GM18498 (cell line): Measurements from ENCODE around the gene LARGE1.
"Not testable (repeated sequence)": the region's sequence is repeated elsewhere in the genome, so short reads cannot be mapped to it uniquely, and the experiment has no call there.

ENCODE experiments used
- ATAC-seq: cut with Tn5 transposase; IDR thresholded peaks from one replicate; pipeline ENCODE4 v1.9.1; 2021; ENCODE audit warnings: mild to moderate bottlenecking, moderate library complexity; ENCODE audit not compliant: unreplicated experiment

Gene LARGE1

DNA sequence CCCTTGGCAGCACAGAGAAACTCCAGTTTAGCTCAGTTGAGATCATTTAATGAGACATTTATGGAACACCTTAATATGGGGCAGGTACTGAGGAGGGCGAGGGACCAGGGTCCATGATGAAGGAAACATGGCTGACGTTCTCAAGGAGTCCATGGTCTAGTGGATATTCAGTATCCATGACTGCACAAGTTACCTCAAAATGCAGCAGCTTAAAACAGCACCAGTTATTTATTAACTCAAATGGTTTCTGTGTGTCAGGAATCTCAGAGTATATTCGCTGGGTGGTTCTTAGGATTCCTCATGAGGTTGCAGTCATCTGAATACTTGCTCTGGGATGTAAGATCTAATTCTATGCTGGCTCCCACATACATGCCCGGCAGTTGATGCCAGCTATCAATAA lies 346.8 kb downstream of the LARGE1 start:
- no peak for ATAC-seq

DNA sequence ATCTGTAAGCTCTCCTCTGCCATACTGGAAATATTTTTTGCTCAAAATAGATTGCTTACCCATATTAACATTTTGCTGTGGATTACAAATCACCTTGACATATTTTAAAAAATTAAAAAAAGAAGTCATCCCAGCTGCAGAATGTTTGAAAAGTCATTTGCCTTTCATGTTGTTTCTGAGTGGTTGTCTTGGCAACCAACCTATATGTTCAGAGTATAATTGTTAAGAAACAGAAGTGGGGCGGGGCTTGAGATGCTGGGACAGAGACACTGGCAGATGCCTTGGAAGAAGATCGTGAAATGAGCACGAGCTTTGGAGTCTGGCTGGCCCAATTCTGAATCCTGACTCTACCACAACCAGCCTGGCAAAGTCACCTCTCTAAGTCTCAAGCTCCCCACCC lies 348.2 kb downstream of the LARGE1 start:
- no peak for ATAC-seq

DNA sequence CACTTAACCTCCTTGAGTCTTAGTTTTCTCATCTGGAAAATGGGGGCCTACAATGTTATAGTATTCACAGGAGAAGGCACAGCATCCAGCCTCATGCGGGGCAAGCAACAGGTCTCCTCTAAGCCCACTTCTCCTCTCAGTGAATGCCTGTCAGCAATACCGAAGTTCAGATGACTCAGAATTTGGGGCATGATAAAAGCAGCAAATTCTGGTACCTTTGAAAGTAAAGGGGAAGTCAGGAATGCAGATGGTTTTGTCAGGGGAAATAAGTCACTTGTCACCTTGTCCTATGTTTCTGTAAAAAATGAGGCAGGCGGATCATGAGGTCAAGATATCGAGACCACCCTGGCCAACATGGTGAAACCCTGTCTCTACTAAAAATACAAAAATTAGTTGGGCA lies 350.2 kb downstream of the LARGE1 start:
- ATAC-seq = no peak

DNA sequence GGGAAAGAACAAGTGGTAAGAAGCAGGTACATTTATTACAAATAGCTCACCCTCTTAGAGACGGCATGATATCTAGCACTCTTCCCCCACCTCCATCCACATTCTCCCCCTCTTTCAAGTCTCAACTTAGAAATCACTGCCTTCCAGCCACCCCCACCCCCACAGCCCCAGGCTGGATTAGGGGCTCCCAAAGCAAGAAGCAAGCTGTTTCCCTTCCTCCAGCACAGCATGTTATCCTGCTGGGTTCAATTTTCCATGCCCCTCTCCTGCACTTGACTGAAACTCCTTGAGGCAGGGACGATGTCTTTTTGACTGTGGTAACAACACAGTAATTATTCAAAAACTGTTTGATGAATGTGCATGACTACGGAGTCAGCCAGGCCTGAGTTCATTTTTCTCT lies 350.7 kb downstream of the LARGE1 start:
- ATAC-seq = no peak

DNA sequence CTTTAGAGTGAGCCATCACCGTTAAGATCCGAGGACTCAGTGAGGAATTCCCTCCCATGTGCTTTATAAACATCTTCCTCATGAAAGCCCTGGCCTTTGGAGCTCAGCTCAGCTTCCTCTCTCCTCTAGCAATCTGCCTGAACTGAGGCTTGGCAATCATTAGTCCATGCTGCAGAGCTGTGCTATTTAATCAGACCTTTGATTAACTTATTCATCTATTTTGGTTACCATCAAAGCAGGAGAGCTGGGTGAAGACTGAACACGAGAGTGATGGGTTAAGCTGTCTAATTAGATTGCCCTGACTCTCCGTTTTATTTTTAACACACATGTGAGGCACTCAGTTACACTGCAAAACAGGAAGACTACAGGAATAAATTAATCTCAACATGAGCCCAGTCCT lies 351.3 kb downstream of the LARGE1 start:
- ATAC-seq = no peak

DNA sequence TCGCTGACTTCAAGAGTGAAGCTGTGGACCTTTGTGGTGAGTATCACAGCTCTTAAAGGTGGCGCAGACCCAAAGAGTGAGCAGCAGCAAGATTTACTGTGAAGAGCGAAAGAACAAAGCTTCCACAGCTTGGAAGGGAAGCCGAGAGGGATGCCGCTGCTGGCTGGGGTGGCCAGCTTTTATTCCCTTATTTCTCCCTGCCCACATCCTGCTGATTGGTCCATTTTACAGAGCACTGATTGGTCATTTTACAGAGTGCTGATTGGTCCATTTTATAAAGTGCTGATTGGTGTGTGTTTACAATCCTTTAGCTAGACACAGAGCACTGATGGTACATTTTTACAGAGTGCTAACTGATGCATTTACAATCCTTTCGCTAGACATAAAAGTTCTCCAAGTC lies 353.8 kb downstream of the LARGE1 start:
- ATAC-seq = not testable (repeated sequence)

DNA sequence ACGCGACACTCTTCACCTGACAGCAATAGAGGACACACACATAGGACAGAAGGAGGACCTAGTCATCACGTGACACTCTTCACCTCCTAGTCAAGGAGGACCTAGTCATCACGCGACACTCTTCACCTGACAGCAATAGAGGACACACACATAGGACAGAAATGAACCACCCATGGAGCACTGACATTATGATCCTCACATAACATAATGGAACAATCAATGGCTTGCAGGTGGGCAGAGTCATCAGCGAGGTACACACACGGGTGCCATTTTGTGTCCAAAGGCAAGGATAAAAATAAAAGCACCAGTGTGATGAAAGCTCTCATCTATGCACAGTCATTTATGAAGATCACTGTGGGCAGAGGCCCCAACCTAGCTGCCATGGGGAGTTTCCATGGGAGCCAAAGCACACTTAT lies 354.7 kb downstream of the LARGE1 start:
- ATAC-seq = no peak

DNA sequence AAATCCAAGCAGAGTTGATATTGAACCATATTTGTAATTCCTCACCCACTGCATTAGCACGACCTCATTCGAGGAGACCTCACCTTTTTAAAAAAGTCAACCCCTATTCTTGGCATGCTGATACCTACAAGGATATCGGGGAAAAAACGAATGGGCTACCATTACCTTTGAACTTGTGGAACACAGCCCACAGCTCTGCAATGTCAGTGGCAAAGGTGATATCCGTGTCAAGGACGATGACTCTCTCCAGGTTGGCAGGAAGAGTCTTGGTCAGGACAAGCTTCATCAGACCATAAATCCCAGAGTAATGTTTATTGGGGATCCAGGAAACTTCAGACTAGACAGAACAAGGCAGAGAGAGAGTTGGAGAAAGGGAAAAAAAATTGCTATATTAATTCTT lies 355.6 kb downstream of the LARGE1 start:
- ATAC-seq = no peak

DNA sequence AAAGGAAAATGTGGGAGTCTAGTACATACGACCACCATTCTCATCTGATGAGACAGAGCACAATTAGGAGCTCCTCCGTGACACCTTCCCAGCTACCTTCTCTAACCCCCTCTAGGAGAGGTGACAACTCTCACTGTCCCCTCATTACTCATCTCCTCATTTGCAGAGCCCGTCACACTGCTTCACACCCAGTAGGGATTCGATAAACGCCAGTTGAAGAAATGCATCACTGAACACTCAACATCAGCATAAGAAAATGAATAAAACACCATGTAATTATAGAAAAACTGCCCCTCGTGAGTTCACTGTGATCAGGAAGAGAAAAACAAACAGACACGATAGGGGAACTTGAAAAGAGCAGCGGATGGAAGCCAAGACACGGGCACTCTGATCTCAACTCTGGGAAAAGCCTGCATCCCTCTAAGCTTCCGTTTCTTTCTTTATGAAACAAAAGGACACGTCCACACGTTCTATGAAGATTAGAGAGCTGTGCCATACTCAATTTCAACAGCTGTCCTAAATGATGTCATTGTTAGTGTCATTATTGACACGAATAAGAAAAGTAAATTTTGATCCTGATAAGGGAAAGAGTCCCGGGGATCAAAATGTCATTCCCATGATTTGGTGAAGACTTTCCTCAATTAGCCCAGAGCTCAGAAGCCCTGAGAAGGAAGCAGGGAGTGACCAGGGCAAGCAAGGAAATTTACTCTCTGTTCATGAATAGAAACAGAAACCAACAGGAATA lies 356.9 kb downstream of the LARGE1 start:
- no peak for ATAC-seq

DNA sequence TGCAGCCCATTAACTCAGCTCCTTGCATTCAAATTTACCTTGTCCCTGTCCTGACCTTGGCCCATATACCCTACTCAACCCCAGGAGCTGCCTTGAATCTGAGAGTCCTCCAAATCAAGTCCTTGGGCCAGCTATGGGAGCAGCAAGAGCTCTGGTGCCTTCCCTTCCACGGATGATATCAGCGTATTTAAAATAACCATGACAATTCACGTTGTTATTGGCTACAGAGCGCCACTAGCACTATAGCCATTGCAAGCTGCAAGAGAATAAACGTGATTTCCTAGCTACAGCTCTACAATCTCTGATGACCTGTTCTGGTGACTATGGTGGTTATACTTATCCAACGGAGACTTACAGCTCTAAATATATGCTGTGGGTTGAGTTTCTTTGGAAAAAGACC lies 357.8 kb downstream of the LARGE1 start:
- no peak for ATAC-seq

DNA sequence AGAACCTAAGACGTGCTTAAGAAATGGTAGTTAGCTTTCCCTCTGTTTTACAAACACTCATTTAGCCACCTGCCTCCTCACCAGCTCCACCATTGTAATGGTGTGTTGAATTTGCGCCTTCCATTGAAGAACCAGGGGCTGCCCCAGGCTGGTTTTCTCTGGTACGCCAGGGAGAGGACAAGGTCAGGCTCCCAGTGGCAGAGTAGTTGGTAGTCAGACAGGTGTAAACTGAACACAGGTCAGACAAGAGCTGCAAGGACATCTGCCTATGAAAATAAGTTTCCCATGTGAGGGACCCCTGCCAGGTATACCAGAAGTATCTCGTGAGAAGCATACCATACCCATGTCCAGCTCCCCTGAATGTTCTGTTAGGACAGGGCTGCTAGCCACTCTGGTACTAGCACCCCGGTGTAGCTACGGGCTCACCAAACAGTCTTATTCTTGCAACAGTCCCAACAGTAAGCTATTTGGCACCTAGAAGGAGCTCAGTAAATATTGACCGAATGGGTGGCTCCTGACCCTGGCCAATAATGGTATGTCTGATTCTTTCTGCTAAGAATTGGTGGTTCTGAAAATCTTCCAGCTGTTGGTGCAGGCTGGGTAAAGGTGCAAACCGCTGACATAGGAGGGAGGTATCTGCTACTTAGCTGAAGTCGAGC lies 359.0 kb downstream of the LARGE1 start:
- no peak for ATAC-seq

DNA sequence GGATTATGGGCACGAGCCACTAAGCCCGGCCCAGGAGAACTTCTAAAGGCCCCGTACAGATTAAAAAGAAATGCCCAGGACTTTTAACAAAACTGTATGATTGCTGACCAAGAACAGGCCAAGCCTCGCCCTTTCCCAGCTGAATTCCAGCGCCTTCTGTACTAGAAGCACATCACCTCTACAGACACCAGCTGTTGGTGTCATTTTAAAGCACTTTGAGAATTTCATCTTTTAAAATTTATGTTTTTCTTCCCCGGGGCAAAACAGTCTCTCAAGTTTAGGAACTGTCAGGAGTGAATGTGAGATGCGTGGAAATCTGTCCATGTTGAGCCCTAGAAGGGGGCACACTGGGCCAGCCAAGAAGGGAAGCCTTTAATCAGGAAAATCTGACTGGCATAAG lies 362.4 kb downstream of the LARGE1 start:
- ATAC-seq = no peak

DNA sequence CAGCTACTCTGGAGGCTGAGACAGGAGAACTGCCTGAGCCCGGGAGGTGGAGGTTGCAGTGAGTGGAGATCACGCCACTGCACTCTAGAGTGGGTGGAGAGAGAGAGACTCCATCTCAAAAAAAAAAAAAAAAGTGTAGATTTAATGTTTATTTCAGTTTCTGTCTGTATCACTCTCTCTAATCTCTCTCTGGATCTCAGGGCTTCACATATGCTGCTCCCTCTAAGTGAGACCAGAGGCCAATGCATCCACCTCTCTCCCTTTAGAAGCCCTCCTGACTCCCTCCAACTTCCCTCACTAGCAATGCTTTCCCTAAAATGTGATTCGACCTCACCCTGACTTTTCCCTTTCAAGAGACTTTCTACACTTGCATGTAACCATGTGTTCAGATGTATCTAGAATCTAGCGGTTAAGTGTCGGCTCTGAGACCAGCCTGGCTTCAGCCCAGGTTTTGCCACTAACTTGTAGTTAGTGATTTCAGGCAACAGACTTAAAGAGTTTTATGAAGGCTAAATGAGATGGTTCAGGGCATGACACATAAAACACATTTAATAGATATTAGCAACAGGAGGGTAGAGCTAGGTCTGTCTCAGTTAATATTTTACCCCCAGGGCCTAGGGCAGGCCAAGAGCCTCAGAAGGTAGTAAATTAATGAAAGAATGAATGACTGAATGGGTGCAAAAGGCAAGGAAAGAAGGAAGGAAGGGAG lies 364.3 kb downstream of the LARGE1 start:
- ATAC-seq = no peak

DNA sequence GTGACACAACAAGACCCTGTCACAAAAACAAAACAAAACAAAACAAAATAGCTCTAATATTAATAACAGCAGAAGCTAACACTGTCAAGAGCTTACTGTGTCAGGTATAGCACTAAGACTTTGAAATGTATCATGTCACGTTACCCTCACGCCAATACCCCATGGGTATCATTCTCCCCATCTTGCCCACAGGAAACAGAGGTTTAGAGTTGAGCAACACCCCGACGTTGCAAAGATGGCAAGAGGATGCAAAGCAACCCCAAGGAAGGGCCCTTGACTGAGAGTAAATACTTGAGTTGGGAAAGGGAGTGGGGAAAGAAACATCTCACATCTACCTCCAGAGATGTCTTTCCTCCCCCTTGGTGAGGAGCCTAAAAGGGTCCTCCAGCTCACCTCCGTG lies 366.8 kb downstream of the LARGE1 start:
- ATAC-seq = no peak

DNA sequence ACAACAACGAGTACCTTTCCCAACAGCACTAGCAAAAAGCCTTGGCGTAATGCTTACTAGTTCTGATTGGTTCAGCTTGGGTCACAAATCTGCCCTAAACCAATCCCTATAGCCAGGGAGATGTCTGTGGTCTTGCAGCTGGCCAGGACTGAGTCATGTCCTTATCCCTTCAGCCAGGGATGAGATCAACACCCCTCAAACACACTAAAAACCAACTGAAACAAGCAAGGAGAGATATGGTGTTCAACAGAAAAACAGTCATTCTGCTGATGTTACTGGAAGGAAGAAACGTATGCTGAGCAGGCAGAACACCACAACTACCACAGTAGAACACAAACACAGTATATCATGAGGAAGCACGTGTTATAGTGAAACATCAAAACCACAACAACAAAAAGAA lies 375.6 kb downstream of the LARGE1 start:
- no peak for ATAC-seq

DNA sequence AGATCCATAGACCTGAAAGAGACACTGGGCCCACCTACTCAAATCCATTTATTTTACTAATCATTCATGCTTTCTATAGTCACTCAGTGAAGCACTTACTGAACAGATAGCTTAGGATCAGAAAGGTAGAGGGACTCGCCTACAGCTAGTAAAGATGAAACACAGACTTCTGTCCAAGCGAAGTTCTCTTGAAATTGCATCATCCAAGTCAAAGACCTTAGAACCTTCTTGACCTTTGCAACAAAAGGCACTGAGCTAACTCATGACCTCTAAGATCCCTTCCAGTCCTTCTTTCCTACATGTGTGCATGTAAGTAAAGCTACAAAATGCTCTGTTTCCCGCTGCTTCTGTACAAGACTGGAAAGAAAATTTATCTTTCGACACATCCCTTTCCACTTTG lies 377.6 kb downstream of the LARGE1 start:
- no peak for ATAC-seq

DNA sequence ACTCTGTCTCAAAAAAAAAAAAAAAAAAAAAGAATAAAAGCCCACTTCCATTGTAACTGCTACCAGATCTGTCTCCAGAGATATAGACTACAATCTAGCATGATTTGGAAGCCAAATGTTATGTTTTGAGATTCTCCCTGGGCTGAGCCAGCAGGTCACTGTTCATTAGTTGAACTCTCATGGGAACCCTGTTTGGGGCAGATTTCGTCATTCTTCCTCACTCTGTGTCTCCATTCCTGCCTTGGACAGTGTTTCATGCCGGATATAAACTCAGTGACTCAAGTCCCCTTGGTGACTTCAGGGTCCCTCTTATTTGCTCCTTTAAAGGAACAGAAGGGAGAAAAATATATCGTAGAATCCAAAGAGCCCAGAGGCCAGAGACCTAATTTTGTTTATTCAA lies 378.1 kb downstream of the LARGE1 start:
- ATAC-seq = no peak

DNA sequence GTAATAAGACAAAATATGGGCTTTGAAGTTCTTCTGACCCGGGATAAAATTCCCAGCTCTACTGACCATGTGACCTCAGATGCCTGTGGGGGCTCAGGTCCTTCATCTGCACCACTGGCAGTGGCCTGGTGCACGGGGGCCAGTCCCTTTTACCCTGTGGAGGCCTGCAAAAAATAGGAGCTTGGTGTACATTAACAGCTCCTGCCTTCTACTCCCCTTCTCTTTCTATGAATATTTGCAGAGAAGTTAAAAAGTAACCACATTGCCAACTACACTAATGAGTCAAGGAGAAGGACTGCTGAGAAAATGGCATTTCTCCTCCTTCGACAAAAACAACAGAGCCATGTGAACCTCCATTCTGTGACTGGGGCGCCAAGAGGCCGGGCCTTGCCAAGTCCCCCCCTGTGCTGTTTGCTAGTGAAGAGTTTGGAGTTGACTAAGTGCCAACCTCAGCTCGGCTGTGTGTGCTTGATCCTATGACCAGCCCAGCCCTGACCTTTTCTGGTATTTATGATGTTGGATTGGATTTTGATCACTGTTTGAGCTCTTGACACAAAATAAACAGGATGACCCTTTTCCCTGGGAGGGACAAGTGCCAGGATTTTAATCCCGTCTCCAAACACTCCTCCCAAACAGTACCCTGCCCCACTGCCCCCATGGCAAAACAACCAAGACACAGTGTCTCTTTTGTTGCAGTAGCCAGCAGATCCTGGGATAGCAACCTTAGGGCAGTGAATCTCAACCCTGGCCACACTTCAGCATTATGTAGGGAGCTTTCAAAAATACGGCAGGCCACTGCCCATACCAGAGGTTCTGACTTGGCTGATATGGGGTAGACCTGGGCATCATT lies 380.1 kb downstream of the LARGE1 start:
- no peak for ATAC-seq

DNA sequence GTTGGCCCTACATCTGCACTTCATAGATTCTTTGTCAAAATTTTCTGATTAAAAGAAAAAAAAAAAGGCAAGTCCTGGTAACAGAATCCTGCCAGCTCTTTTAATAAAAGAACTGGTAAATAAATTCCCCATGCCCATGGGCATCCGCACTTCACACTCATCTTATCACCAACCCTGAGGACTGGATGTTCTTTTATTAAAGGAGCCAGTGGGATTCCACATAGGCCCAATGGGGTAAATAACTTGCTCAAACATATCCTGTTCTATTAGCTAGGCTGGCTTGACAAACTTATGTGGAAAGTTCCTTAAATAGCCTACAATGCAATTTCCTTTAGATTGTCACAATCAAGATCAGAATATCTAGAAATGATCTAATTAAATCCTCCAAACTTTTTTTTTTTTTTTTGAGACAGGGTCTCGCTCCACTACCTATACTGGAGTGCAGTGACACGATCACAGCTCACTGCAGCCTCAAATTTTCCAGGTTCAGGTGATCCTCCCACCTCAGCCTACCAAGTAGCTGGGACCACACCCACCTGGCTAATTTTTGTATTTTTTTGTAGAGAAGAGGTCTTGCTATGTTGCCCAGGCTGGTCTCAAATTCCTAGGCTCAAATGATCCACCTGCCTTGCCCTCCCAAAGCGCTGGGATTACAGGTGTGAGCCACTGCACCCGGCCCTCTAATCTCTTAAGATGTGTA lies 380.9 kb downstream of the LARGE1 start:
- no peak for ATAC-seq

DNA sequence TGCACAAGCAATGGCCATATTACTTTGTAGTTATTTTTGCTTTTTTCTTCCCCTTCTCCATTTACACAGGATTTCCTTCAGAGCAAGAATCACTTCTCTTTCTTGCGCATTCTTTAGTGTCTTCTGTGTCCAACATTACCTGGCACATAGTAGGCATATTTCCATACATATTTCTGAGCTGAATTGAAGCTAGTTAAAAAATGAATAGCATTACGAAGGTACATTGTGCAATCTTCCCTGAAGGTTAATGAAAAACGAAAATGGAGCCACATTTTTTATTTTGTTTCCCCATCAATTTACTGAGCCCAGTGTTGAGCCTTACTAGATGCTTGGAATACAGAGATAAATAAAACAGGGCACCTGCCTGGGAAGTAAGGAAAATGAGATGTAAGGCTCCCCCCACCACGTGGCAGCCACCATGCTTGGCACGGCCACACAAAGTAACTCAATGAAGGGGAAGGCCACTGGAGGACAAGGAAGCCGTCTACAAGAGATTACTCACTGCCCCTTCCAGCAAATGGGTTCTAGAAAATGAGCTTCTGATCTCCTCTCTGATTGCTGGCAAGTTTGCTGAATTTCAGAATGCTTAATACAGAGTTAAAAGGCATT lies 381.9 kb downstream of the LARGE1 start:
- ATAC-seq = no peak
